Measurements from ENCODE around the gene TTC22.

Gene TTC22

DNA sequence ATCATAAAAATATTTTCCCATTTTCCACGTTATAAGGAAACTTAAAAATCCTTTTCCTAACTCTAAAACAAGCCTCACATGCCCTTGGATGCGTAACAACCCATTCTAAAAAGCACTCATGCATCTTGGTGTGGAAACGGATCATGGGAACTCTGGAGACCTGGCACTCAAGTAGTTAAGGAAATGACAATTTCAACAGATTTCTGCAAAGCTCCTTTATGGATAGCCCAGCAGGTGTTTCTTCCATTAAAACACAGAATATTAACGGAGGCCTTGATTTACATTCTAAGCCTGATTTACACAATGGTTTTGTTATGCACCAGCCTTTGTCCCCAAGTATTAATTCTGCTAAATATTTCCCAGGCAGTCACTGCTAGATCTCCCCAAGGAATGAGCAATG lies 49.7 kb downstream of the TTC22 start:
- no peak for DNase-seq (ENCODE audit: low read depth)

DNA sequence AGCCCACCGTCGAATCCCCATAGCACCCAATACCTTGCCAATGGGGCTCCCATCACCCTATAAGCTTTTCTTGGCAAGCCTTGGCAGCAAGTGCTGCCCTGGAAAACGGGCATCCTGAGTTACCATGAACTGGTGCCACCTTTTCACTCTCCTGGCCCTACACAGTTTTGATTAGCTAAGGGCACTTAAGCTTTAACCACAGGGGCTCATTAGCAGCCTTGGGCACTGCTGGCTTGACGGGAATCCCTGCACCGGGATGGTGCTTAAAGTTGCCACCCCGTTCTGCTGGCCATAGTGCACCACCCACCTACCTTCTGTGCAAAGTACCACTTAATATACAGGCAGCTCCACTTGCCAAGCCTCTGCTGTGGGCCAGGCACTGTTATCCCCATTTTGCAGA lies 50.5 kb downstream of the TTC22 start:
- DNase-seq (ENCODE audit: low read depth): no peak

DNA sequence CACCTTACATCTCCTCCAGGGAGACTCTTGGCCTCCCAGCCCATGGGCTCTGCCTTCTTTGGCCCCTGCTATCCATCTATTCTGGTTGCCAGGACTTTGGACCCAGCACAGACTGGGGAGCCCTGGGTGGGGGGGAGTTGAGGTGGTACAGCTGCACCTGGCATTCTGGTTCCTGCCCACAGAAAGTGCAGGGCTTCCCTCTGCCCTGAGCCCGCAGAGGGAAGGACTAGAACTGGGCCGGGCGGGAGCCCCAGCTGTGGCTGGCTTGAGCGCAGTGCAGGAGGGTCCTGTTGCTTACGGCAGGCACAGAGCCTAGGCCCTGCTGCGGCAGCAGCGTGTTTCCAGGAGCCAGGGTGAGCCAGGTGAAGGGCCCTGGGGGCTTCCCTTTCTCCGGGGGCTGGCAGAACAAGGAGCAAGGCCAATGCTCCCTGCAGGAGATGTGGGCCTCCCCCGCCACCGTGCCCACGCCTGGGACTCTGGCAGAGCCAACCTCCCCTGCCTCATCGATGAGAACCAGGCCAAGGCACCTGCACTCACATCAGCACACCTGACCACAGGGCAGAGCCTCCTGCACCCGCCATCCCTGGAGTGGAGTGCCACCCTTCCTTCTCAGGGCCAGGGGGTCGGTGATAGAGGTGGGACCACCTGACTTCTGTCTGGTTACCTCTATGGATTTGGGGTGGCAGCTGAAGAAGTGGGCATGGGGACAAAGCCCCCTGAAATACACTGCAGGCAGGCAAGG lies 52.9 kb downstream of the TTC22 start:
- no peak for DNase-seq (ENCODE audit: low read depth)

DNA sequence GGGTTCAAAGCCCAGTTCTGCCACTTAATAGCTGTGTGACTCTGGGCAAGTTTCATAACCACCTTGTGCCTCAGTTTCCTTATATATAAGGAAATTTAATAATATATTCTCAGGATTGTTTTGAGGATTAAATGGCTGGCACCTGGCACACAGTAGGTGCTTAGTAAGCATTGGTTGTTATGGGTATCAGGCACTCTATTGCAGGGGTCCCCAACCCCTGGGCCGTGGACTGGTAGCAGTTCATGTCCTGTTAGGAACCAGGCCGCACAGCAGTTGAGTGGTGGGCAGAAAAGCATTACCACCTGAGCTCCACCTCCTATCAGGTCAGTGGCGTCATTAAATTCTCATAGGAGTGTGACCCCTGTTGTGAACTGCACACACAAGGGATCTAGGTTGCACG lies 55.3 kb downstream of the TTC22 start:
- DNase-seq (ENCODE audit: low read depth): no peak

DNA sequence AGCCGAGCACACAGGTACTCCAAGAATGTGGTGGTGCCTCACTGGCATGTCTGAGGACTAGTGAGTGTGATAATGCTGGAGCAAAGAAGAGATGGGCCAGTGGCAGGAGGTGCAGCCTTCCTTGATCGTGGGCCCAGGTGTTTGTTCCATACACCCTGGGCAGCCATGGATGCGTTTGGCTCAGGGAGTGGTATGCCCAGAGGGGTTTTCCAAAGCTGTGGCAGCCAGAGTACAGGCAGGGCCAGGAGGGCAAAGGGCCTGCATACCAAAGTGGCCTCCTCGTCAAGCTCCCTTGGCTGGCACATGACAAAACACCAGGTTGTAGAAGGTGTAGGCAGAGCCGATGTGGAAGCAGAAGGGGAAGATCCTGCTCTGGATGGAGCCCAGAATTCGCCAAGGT lies 55.8 kb downstream of the TTC22 start:
- no peak for DNase-seq (ENCODE audit: low read depth)

DNA sequence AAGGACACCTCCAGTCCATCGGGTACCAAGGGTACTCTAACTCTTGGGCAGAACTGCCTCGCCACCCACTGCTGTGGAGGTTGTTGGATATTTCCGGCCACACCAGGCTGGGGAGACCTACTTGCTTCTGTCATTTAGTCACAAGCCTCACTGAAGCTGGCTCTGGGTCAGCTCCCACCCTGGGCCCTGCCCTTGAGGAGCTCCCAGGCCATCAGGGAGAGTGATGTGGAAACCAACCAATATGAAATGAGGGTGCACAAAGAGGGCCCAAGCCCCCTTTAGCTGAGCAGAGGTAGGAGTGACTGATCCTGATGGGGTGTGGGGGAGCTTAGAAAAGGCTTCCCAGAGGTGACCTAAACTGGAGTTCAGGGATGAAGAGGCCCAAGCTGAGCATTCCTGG lies 56.4 kb downstream of the TTC22 start:
- DNase-seq (ENCODE audit: low read depth): no peak

DNA sequence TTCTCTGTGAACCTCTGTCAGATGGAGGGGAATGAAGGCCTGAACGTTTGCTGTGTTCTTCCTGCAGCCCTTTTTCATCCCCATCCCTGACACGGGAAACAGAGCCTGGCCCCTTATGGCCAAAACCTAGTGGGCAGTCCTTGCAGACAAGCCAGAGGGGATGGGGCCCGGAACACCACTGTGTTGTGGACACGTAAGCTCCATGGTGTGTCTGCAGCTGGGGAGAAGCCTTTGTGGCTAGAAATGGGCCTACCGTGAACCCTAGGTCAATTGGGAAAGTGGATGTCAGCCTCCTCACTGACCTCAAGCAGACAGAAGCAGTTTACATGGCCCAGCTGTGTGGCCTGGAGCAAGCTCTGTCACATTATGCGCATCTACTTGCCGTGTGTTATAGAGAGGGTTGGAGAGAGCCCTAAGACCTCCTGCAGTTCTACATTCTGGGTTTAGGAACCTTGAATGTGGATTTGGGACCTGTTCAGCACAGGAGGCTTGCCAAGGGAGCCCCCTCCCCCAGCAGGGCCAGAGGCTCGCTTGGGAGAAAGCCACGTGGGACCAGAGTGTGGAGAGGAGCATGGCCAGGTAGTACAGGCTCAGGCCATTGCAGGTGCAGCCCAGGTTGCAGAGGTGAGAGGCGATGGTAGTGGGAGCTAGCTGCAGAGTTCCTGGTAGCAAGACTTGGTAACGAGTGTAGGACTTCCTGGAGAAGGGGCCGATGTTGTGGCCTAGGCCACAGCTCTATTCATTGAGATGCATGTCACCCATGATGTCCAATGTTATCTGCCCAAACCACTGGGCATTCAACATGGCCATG lies 57.5 kb downstream of the TTC22 start:
- DNase-seq (ENCODE audit: low read depth): no peak

DNA sequence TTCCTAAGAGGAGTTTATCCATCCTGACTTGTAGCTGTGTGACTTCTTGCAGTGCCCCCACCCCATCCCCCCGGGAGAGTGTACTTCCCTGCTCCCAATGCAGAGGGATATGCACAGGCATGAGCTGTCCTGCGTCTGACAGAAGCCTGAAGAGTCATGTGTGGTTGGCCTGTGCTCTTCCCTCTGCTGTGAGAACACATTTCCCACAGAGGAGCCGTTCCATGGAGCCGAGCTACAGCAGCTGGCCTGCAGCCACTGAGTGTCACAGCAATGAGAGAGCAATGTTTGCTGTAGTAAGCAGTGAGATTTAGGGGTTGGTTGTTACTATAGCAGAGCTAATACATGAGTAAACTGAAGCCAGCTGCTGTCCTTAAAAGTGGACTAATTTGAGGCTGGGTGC lies 58.8 kb downstream of the TTC22 start:
- no peak for DNase-seq (ENCODE audit: low read depth)

DNA sequence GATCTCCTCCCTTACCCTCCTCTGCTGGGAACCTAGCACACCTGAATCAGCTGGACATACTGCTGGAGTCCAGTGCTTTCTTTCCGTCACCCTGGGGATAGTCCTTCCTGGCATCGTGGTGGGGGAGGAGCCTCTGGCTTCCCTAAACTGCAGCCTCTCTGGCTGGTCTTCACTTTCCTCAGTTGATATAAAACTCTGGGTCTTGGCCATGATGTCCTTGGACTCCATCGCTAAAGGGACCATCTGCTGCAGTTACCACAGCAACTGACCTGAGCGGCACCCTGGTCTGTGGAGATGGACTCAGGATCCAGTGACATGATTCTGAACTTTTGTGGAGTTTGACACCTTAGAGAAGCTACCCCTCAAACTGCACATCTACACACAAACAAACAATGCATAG lies 59.6 kb downstream of the TTC22 start:
- no peak for DNase-seq (ENCODE audit: low read depth)

DNA sequence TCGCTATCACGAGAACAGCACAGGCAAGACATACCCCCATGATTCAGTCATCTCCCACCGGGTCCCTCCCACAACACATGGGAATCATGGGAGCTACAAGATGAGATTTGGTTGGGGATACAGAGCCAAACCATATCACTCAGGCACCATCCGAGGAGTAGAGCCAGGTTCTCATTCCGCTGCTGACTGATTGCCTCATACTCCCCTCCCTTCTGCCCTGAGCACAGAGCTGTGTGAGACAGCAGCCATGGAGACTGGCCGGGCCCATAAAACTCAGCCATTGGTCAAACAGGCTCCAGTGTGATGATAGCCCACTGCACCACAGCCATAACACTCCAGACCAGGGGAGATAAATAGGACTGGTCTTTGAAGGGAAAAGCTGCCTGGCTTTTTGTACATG lies 62.9 kb downstream of the TTC22 start:
- no peak for DNase-seq (ENCODE audit: low read depth)

DNA sequence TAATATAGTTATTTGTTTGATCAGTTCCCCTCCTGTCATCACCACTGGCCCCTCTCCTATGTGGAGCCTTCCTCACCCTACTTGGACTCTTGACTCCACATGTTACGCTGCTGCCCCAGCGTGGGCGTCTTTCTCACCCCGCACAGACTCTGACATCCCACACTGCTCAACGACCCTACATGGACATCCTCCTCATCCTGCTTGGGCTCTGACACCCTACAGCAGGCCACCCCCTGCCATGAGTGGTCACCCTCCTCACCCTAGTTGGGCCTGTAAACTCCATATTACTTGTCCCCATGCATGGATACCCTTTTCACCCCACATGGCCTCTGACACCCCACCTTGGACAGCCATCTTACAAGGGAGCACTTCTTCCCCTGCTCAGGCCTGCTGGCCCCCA lies 64.4 kb downstream of the TTC22 start:
- DNase-seq (ENCODE audit: low read depth): no peak
